HepG2 (cell line): ENCODE results near the gene CACNG4. TPM values are rescaled to one million over a fixed set of nuclear protein-coding genes. Genes with fewer than 3 reads are reported as not detected.

Experiments used
- ATAC-seq: fragments of 200-7000 bp; cut with Tn5 transposase; 3 replicates; pipeline ENCODE4 v1.9.1; 2020; ENCODE audit warnings: mild to moderate bottlenecking, moderate library complexity
- BruUV-seq: library from RNA; stranded (reverse); fragments of 400-500 nt; replicated peaks from 2 replicates; lab custom pipeline; 2021; lab: Mats Ljungman, UMichigan
- CTCF ChIA-PET: fragments of 300-600 bp; formaldehyde crosslinking; extraction: SDS; loops from one replicate; lab custom pipeline; 2021; ENCODE audit warnings: low total read pairs, inconsistent platforms, low intra/inter-chr PET ratio; lab: Yijun Ruan, JAX
- POLR2A ChIA-PET: fragments of 350-600 bp; sonication (Branson Sonifier 250); formaldehyde crosslinking; loops from one replicate; lab custom pipeline; 2020; ENCODE audit warnings: antibody characterized with exemption, inconsistent platforms; lab: Yijun Ruan, JAX
- DNase-seq: peaks from one replicate; pipeline ENCODE4 v3.0.0-alpha.2; 2015; ENCODE audit warnings: low spot score
- FAIRE-seq: peaks from 3 replicates; lab custom pipeline; 2011; peaks lifted over from hg19 to GRCh38; lab: Jason Lieb, UNC
- H2AFZ ChIP-seq: one replicate; pipeline ENCODE4 v1.6.1; 2011; ENCODE audit warnings: low read length, inconsistent platforms
- H3K27ac ChIP-seq: fragments of 300-600 bp; 3 replicates; pipeline ENCODE4 v1.8.0; 2011; ENCODE audit warnings: mixed run types, mild to moderate bottlenecking, mixed read lengths, low read length, inconsistent platforms; ENCODE audit not compliant: insufficient read depth; ENCODE audit errors: extremely low read length
- H3K27me3 ChIP-seq, 2 experiments: fragments of 200-600 bp in 1 of 2; 2 replicates in 1 of 2; 3 replicates in 1 of 2; pipeline versions ENCODE4 v1.6.0 to v1.8.0; 2011; ENCODE audit warnings: low read length in 2 of 2, mild to moderate bottlenecking in 2 of 2, moderate library complexity in 2 of 2, inconsistent platforms in 1 of 2; ENCODE audit not compliant: insufficient read depth in 2 of 2, control insufficient read depth in 1 of 2
- H3K36me3 ChIP-seq, 2 experiments: fragments of 200-600 bp in 1 of 2; replicated peaks in 1 of 2; 2 replicates in 1 of 2; 3 replicates in 1 of 2; pipeline versions ENCODE4 v1.5.1 to v1.8.0; 2011; ENCODE audit warnings: low read length in 2 of 2, inconsistent platforms in 1 of 2; ENCODE audit not compliant: insufficient read depth in 2 of 2, control insufficient read depth in 1 of 2
- H3K4me1 ChIP-seq: 2 replicates; pipeline ENCODE4 v1.5.1; 2012; ENCODE audit warnings: low read length, inconsistent platforms; ENCODE audit not compliant: insufficient read depth
- H3K4me2 ChIP-seq: 2 replicates; pipeline ENCODE4 v1.6.0; 2011; ENCODE audit warnings: low read depth, low read length, inconsistent platforms
- H3K4me3 ChIP-seq, 3 experiments: fragments of 200-600 bp in 1 of 3; sonication (generic), shearing (Covaris generic) in 1 of 3; replicated peaks in 1 of 3; 2 replicates each; pipeline ENCODE4 v1.5.1; 2011 to 2016; ENCODE audit warnings: low read length in 3 of 3, inconsistent platforms in 2 of 3, low read depth in 2 of 3, mild to moderate bottlenecking in 2 of 3, control low read depth in 1 of 3, mixed read lengths in 1 of 3; ENCODE audit not compliant: insufficient read depth in 1 of 3
- H3K79me2 ChIP-seq: one replicate; pipeline ENCODE4 v1.6.1; 2011; ENCODE audit warnings: low read length, inconsistent platforms; ENCODE audit not compliant: insufficient read depth
- H3K9ac ChIP-seq: 2 replicates; pipeline ENCODE4 v1.6.0; 2011; ENCODE audit warnings: mild to moderate bottlenecking, low read depth, low read length, inconsistent platforms; ENCODE audit not compliant: insufficient read depth
- H3K9me3 ChIP-seq: 2 replicates; pipeline ENCODE4 v1.5.1; 2012; ENCODE audit warnings: mild to moderate bottlenecking, low read length
- H4K20me1 ChIP-seq: 2 replicates; pipeline ENCODE4 v1.6.0; 2011; ENCODE audit warnings: inconsistent platforms, mild to moderate bottlenecking, low read length, moderate library complexity; ENCODE audit not compliant: insufficient read depth
- BRD4 ChIP-seq: sonication (generic); formaldehyde crosslinking; IDR thresholded peaks from 2 replicates; pipeline ENCODE4 v1.4.0; 2020; ENCODE audit warnings: missing genetic modification reagents
- ELF1 ChIP-seq: sonication (generic); formaldehyde crosslinking; IDR thresholded peaks from 2 replicates; pipeline ENCODE4 v1.4.0; 2020; ENCODE audit warnings: missing genetic modification reagents
- HOXD1 ChIP-seq: sonication (generic); formaldehyde crosslinking; IDR thresholded peaks from 2 replicates; pipeline ENCODE4 v1.5.0; 2020; ENCODE audit warnings: missing genetic modification reagents
- NR2F1 ChIP-seq, 2 experiments: fragments of 450-650 bp in 1 of 2; formaldehyde crosslinking in 1 of 2; IDR thresholded peaks; 2 replicates each; pipeline versions ENCODE4 v1.5.0 to v1.6.1; 2016 to 2020; ENCODE audit warnings: mild to moderate bottlenecking in 1 of 2, missing compliant biosample characterization in 1 of 2, missing genetic modification reagents in 1 of 2, moderate library complexity in 1 of 2
- PPARG ChIP-seq: conservative IDR thresholded peaks from 2 replicates; pipeline ENCODE4 v1.6.1; 2016; ENCODE audit warnings: missing biosample characterization, missing genetic modification reagents
- RFXAP ChIP-seq: sonication (generic); formaldehyde crosslinking; IDR thresholded peaks from 2 replicates; pipeline ENCODE4 v1.4.0; 2020; ENCODE audit warnings: missing genetic modification reagents, borderline replicate concordance
- THYN1 ChIP-seq: sonication (generic); formaldehyde crosslinking; IDR thresholded peaks from 2 replicates; pipeline ENCODE4 v1.8.1; 2023; ENCODE audit warnings: low read depth, mild to moderate bottlenecking, moderate library complexity, missing genetic modification reagents, borderline replicate concordance
- ZNF777 ChIP-seq: sonication (generic); formaldehyde crosslinking; IDR thresholded peaks from 2 replicates; pipeline ENCODE4 v1.4.0; 2020; ENCODE audit warnings: missing genetic modification reagents
- WGBS: methylation state at CpG from one replicate; pipeline ENCODE4 v1.1.6; 2017; ENCODE audit warnings: low lambda C conversion rate; 5-methylcytosine and 5-hydroxymethylcytosine counted together
- in situ Hi-C: cut with HindIII; loops from 2 replicates; pipeline ENCODE4 v1.10.0; 2017; ENCODE audit warnings: low pct_unique_long_range_greater_than_20kb; ENCODE audit not compliant: extremely low pct_ligation_motif_present
- intact Hi-C: fragments of 100-400 bp; cut with micrococcal nuclease; formaldehyde crosslinking; loops from one replicate; pipeline ENCODE4 v1.10.0; 2022; ENCODE audit not compliant: unreplicated experiment
- polyA plus RNA-seq, 8 experiments: library from polyadenylated mRNA; depleted of rRNA in 3 of 8; stranded (reverse) in 7 of 8; unstranded in 1 of 8; fragments of >200 nt; fragmentation: Illumina TruSeq in 4 of 8; extraction: Trizol in 4 of 8; gene quantifications; 2 replicates each; pipeline versions ENCODE4 v1.2.1 to v1.2.3, GENCODE V29; 2011 to 2016; ENCODE audit warnings: low read depth in 4 of 8, missing spikeins in 1 of 8, mixed read lengths in 1 of 8; ENCODE audit not compliant: insufficient read depth in 1 of 8
- total RNA-seq, 5 experiments: library from RNA; depleted of rRNA; stranded (reverse); fragments of >200 nt; fragmentation: Illumina TruSeq; extraction: Trizol; gene quantifications; 2 replicates each; pipeline ENCODE4 v1.2.3, GENCODE V29; 2016; ENCODE audit warnings: low read depth in 1 of 5
- TF ChIP-seq, protein P1 (sequence below): sonication (generic); formaldehyde crosslinking; IDR thresholded peaks from 2 replicates; pipeline ENCODE4 v1.4.0; 2020; ENCODE audit warnings: missing genetic modification reagents; ENCODE audit errors: not compliant biosample characterization
- TF ChIP-seq, protein P2 (sequence below): sonication (generic); formaldehyde crosslinking; IDR thresholded peaks from 2 replicates; pipeline ENCODE4 v1.5.0; 2020; ENCODE audit warnings: mild to moderate bottlenecking, missing genetic modification reagents

Gene CACNG4
- total and polyA plus RNA-seq, 2 of the 13 experiments (the other 11 are each of a cell fraction or from before 2014, with no cell fraction given) = 0.09 TPM

DNA sequence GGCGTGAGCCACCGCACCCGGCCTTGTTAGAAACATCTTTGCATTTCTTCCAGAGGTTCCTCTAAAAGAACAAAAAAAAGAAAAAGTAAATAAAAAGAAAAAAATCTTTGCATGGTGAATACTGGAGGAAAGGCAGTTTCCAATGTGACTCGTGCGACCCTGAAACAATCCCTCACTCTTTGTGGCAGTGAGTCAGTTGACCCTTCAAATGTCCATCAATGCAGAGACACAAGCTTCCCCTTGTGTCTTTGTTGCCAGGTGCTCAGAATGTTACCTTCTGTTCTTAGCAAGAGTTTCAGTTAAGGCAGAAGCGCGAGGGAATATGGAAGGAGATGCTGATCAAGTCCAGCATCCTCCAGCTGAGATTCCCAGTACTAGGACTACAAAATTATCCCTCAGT lies 16.4 kb downstream of the CACNG4 start:
- TF ChIP-seq, protein P1, sequence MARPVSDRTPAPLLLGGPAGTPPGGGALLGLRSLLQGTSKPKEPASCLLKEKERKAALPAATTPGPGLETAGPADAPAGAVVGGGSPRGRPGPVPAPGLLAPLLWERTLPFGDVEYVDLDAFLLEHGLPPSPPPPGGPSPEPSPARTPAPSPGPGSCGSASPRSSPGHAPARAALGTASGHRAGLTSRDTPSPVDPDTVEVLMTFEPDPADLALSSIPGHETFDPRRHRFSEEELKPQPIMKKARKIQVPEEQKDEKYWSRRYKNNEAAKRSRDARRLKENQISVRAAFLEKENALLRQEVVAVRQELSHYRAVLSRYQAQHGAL (CRISPR knock-in tag) = no peak
- TF ChIP-seq ELF1 (CRISPR knock-in tag) (no peak), RFXAP (no peak), THYN1 (CRISPR knock-in tag) (no peak), HOXD1 (CRISPR knock-in tag) (no peak), ZNF777 (CRISPR knock-in tag) (no peak), NR2F1 (CRISPR knock-in tag; IDR thresholded peaks at IDR 0.05) (no peak), BRD4 (no peak), PPARG (no peak)
- TF ChIP-seq, protein P2, sequence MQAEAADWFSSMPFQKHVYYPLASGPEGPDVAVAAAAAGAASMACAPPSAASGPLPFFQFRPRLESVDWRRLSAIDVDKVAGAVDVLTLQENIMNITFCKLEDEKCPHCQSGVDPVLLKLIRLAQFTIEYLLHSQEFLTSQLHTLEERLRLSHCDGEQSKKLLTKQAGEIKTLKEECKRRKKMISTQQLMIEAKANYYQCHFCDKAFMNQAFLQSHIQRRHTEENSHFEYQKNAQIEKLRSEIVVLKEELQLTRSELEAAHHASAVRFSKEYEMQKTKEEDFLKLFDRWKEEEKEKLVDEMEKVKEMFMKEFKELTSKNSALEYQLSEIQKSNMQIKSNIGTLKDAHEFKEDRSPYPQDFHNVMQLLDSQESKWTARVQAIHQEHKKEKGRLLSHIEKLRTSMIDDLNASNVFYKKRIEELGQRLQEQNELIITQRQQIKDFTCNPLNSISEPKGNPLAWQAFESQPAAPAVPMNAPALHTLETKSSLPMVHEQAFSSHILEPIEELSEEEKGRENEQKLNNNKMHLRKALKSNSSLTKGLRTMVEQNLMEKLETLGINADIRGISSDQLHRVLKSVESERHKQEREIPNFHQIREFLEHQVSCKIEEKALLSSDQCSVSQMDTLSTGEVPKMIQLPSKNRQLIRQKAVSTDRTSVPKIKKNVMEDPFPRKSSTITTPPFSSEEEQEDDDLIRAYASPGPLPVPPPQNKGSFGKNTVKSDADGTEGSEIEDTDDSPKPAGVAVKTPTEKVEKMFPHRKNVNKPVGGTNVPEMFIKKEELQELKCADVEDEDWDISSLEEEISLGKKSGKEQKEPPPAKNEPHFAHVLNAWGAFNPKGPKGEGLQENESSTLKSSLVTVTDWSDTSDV (CRISPR knock-in tag) = no peak
- DNase-seq = no peak

More for the DNA sequence above, 16.4 kb downstream of the CACNG4 start:
- intact Hi-C loops = no loop called here
- Histone ChIP-seq H4K20me1 (no peaks in the 10 kb centered on the region; the same call in 1 of the 2 replicates), H3K4me2 (no peak overlapping the region), H3K27ac (no peak overlapping the region), H3K79me2 (no peaks in the 10 kb centered on the region), H2AFZ (no peak overlapping the region), H3K4me1 (no peaks in the 10 kb centered on the region), H3K9ac (no peak overlapping the region), H3K36me3 (no peaks in the 10 kb centered on the region), H3K9me3 (no peaks in the 10 kb centered on the region), H3K27me3 (peaks cover 6 to 72% of the 10 kb centered on the region in 2 experiments; a peak in 4 of 5 replicates), H3K4me3 (no peak overlapping the region)
- ChIA-PET POLR2A (no interaction called here), CTCF (no interaction called here)
- whole genome bisulfite sequencing = 49% methylated on average over 7 of the region's 7 CpGs
- in situ Hi-C loops = no loop called here
- no peak for FAIRE-seq
- no peak for ATAC-seq
- no TSS peak for BruUV-seq
